ENCODE data around the gene ZNF830.

ZNF830 gene

DNA sequence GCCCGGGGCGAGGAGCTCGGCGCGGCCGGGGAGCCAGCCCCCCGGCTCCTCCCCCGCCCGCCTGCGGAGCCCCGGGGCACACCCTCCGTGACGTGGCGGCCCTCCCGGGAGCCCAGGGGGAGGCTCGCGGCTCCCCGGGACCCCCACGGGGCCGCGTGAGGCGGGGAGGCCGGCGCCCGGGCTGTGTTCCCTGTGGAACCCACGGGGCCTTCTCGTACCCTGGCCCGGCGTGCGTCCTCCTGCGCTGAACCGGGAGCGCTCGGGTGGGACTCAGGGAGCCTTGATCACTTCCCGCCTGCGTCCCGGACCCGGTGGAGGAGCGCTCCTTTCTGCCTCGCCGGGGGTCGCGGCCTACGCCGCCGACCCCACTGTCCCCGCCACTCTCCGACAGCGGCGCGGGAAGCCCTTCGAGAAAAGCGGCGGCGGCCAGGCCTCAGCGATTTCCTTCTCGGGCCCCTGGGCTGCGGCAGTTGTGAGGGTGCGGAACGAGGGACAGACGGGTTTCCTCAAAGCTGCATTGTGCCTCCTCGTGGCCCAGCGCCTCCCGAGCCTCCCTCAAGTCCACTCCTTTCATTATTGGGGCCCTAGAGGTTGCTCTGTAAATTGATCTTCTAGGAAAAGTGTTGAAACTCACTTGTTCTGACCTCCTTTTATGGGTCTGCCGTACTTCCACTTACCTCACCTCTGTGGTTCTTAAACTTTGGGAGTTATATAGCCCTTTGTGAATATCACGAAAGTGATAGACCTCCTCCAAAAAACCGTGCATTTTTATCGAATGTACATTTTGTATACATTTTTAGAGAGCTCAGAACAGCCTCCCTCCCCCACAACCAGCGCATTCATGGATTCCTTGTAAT is 19.6 kb downstream of the ZNF830 start:
- H3K27ac ChIP-seq: peak overlapping the region; percentile 79
- no peak for TF ChIP-seq ZFX (IDR thresholded peaks at IDR 0.05; ENCODE audit: borderline replicate concordance)
- TF ChIP-seq, protein P1, sequence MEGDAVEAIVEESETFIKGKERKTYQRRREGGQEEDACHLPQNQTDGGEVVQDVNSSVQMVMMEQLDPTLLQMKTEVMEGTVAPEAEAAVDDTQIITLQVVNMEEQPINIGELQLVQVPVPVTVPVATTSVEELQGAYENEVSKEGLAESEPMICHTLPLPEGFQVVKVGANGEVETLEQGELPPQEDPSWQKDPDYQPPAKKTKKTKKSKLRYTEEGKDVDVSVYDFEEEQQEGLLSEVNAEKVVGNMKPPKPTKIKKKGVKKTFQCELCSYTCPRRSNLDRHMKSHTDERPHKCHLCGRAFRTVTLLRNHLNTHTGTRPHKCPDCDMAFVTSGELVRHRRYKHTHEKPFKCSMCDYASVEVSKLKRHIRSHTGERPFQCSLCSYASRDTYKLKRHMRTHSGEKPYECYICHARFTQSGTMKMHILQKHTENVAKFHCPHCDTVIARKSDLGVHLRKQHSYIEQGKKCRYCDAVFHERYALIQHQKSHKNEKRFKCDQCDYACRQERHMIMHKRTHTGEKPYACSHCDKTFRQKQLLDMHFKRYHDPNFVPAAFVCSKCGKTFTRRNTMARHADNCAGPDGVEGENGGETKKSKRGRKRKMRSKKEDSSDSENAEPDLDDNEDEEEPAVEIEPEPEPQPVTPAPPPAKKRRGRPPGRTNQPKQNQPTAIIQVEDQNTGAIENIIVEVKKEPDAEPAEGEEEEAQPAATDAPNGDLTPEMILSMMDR (IDR thresholded peaks at IDR 0.05): peak; percentile 22

DNA sequence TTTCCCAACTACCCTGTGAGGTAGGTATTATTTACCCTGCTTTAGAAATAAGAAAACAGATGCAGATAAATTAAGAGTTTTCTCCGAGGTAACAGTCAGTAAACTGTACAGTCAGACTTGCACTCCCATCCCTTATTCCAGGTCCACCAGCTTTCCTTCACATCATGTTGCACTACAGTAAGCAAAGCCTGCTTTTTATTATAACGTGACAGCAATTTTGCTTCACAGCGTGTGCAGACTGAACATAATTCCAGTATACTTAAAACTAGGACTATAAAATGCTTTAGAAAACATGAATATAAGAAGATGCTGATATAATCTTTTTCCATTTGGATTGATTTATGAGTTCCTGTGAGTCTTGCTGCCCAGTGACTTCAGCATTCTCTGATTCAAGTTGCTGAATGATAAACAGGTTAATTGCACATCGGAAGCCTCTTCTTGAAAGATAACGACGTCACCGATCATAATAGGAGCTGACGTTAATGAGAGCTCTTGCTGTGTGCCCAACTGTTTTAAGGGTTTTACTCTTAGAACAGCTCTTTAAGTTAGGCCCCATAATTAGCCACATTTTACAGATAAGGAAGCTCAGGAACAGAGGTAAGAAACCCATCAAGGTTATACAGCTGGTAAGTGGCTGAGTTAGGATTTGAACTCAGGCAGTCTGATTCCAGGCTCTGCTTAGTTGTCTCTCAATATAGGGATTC is 20.4 kb downstream of the ZNF830 start:
- TF ChIP-seq ZFX (IDR thresholded peaks at IDR 0.05; ENCODE audit: borderline replicate concordance): no peak
- H3K27ac ChIP-seq: peak overlapping the region; percentile 79

DNA sequence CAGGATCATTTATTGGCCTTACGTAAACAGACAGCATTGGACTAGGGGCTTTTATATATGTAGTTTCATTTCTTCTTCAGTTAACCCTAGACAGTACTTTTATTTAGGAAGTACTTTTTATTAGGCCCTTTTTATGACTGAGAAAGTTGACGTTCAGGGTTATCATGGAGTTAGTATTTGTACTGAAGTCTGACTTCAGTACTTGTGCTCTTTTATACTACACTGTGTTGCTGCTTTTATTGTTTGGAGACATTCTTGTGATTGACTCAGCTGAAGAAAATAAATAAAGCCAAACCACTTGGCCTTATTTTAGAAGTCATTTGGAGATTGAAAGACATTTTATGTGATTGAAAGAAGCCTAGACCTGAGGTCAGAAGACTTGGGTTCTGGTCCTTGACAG is 25.9 kb downstream of the ZNF830 start:
- H3K27ac ChIP-seq: no peak overlapping the region
- no peak for TF ChIP-seq ZFX (IDR thresholded peaks at IDR 0.05; ENCODE audit: borderline replicate concordance)
- TF ChIP-seq, protein P1 (IDR thresholded peaks at IDR 0.05): no peak

DNA sequence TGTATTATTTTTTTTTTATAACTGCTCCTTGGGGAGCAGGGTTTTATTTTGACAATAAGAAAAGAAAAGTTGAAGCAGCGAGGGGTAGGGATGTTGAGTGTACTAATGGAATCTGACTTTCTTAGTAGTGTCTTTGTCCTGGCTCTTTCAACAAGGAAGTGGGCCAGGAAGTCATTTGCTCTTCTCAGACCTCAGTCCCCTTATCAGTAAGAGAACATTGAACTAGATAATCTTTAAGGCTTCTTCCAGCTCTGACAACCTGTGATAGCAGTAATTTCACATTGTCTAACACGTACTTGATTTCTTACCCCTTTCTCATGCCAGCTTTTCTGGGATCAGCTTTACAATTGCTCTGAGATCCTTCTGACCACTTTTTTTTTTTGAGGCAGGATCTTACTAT is 27.3 kb downstream of the ZNF830 start:
- no peak overlapping the region for H3K27ac ChIP-seq
- TF ChIP-seq ZFX (IDR thresholded peaks at IDR 0.05; ENCODE audit: borderline replicate concordance): no peak
- TF ChIP-seq, protein P1 (IDR thresholded peaks at IDR 0.05): no peak

- no peak overlapping the region for H3K27ac ChIP-seq
- TF ChIP-seq ZFX (IDR thresholded peaks at IDR 0.05; ENCODE audit: borderline replicate concordance): no peak
- TF ChIP-seq, protein P1 (IDR thresholded peaks at IDR 0.05): no peak
Observed at GRCh38 chr17:34989473-34989872, 28.1 kb downstream of the ZNF830 start.

GRCh38 chr17:34990921-34991365 is 29.6 kb downstream of the ZNF830 start:
- TF ChIP-seq ZFX (IDR thresholded peaks at IDR 0.05; ENCODE audit: borderline replicate concordance): no peak
- TF ChIP-seq, protein P1 (IDR thresholded peaks at IDR 0.05): no peak
- H3K27ac ChIP-seq: no peak overlapping the region

DNA sequence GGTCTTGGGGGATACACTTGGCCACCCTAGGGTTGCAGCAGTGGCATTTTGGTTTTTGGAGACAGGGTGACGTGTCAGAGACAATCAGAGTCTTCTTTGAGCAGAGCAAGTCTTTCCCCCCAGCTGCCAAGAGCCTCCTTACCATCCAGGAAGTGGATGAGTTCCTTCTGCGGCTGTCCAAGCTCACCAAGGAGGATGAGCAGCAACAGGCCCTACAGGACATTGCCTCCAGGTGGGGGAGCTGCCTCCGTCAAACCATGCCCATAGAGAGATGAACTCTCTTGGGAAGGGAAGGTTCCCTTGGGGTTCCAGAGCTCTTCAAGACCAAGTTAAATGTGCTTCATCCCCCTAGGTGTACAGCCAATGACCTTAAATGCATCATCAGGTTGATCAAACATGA is 30.3 kb downstream of the ZNF830 start:
- no peak for TF ChIP-seq ZFX (IDR thresholded peaks at IDR 0.05; ENCODE audit: borderline replicate concordance)
- TF ChIP-seq, protein P1 (IDR thresholded peaks at IDR 0.05): no peak
- H3K27ac ChIP-seq: no peak overlapping the region
